ENCODE data around the gene GFAP.

DNA sequence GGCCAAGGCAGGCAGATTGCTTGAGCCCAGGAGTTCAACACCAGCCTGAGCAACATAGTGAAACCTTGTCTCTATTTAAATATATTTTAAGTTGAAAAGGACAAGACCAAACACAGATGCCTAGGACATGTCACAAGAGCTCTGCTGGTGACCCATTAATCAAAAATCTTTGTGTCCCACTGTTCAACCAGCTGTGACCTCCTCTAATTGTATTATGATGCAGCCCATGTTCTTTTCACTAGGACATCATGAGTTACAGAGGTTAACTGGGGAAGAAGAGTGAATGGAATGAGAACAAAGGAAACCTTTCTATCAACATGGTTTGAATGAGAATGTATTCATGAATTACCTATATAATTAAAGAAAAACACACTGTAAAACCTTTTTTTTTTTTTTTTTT, 23.1 kb downstream of the GFAP start:
- TF ChIP-seq, protein P1, sequence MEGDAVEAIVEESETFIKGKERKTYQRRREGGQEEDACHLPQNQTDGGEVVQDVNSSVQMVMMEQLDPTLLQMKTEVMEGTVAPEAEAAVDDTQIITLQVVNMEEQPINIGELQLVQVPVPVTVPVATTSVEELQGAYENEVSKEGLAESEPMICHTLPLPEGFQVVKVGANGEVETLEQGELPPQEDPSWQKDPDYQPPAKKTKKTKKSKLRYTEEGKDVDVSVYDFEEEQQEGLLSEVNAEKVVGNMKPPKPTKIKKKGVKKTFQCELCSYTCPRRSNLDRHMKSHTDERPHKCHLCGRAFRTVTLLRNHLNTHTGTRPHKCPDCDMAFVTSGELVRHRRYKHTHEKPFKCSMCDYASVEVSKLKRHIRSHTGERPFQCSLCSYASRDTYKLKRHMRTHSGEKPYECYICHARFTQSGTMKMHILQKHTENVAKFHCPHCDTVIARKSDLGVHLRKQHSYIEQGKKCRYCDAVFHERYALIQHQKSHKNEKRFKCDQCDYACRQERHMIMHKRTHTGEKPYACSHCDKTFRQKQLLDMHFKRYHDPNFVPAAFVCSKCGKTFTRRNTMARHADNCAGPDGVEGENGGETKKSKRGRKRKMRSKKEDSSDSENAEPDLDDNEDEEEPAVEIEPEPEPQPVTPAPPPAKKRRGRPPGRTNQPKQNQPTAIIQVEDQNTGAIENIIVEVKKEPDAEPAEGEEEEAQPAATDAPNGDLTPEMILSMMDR (IDR thresholded peaks at IDR 0.05; ENCODE audit: low read depth, low read length, missing input control): no peak
- no peak for TF ChIP-seq TAF1 (conservative IDR thresholded peaks at IDR 0.05)

Measured in liver (tissue), 3 donors.